Fibroblast of villous mesenchyme (primary cell): ENCODE data around the gene ZNF318. TPM values are rescaled to one million over a fixed set of nuclear protein-coding genes. Genes with fewer than 3 reads are reported as not detected.

Experiments
- DNase-seq: peaks from one replicate; pipeline ENCODE4 v3.0.0-alpha.2; 2010; ENCODE audit warnings: low read depth
- H3K4me3 ChIP-seq: 2 replicates; pipeline ENCODE4 v1.5.1; 2011; ENCODE audit warnings: low read depth, mild to moderate bottlenecking, low read length
- small RNA-seq: library from RNA; depleted of rRNA; stranded (forward); fragments of <200 nt; gene quantifications from one replicate; pipeline ENCODE3, GENCODE V24; 2012
- total RNA-seq: library from RNA; depleted of rRNA; stranded (reverse); fragments of >200 nt; gene quantifications from 2 replicates; pipeline ENCODE4 v1.2.3, GENCODE V29; 2012
- TF ChIP-seq, protein P1 (sequence below): IDR thresholded peaks from 2 replicates; pipeline ENCODE4 v1.5.1; 2012; ENCODE audit warnings: low read depth, mild to moderate bottlenecking, low read length; ENCODE audit not compliant: insufficient read depth

ZNF318 gene
- total RNA-seq, 1 donor, result 12.5 TPM

DNA sequence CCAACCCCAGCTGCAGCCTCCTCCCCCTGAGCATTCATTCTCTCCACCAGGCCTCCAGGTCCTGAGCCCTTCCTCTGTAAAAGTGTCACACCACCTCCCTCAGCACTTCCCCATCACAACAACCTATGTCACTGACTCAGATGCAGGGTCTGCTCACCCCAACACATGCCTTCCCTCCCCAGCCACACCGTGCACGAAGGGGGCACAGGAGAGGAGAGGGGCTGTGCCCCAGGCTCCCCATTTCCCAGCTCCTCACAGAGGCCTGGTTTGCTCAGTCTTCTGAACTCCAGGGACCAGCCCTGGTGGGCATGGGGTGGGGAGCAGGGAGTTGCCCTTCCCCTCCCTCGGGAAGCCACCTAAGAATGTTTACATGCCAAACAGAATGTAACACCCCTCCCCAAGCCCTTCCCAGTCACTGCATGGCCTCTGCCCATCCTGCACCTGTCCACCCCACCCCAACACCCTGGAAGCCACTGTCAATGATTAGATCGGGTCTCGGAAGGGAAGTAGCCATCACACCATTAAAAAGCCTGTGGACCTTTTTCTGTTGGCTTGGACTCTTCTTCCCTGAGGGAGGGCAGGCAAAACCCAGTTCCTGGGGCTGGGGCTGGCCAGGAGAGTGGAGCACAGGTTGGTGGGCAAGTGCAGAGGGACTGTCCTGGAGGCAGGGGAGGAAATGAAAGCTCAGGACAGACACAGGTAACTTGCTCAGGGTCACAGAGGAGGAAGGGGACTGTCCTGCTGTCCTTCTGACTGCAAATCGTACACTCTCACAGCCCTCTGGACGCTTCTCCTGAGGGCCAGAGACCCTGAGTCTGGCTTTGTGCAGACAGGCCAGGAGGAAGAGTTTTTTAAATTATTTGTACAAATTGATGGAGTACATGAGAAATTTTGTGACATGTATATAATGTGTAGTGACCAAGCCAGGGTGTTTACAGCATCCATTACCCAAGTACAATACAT is 81.4 kb downstream of the ZNF318 start:
- no peak overlapping the region for H3K4me3 ChIP-seq
- TF ChIP-seq, protein P1, sequence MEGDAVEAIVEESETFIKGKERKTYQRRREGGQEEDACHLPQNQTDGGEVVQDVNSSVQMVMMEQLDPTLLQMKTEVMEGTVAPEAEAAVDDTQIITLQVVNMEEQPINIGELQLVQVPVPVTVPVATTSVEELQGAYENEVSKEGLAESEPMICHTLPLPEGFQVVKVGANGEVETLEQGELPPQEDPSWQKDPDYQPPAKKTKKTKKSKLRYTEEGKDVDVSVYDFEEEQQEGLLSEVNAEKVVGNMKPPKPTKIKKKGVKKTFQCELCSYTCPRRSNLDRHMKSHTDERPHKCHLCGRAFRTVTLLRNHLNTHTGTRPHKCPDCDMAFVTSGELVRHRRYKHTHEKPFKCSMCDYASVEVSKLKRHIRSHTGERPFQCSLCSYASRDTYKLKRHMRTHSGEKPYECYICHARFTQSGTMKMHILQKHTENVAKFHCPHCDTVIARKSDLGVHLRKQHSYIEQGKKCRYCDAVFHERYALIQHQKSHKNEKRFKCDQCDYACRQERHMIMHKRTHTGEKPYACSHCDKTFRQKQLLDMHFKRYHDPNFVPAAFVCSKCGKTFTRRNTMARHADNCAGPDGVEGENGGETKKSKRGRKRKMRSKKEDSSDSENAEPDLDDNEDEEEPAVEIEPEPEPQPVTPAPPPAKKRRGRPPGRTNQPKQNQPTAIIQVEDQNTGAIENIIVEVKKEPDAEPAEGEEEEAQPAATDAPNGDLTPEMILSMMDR, result no peak
- DNase-seq, result no peak

DNA sequence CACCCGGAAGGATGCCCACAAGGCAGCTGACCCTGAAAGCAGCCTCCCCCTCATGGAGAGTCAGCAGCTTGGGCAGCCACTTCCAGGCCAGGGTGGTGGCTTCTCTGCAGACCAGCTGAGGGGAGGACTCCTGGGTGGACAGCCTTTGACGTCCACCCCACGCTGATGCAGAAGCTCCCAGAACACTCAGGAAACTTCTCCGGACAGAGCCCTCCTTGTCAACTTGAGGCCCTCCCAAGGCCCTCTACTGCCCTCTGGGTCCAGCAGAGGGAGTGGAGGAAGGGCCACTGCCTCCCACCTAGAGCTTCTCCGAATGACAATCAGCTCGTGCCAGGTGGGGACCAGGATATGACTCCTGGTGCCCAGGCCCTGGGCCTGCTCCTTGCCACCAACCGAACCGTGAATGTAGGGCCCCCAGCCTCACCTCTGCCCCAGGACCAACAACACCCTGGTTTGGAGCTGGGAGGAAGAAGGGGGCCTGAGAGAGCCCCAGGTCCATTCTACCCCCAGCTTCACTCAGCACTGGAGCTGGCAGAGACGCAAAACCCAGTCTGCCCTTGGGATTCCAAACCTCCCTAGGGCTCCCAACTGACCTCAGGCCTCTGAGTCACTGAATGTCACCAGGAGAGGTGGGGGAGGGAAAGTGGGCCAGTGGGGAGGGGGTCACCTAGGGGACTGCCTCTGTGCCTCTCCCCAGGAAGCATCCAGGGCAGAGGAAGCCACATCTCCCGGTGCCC is 82.3 kb downstream of the ZNF318 start:
- no peak overlapping the region for H3K4me3 ChIP-seq
- DNase-seq, result no peak
- TF ChIP-seq, protein P1, result peak; percentile 15

GRCh38 chr6:43286456-43286979 is 82.9 kb downstream of the ZNF318 start:
- TF ChIP-seq, protein P1, result no peak
- DNase-seq, result no peak
- H3K4me3 ChIP-seq, result no peak overlapping the region

Small RNA genes within 50 kb of the gene (small RNA-seq; reads per million reads assigned to genes)
- gene AL590383.1, result not detected
- gene RPL12P47, result not detected

Other genes starting within 250 kb of the ZNF318 start
- gene SRF, start 198.4 kb downstream of the ZNF318 start, total RNA-seq, result 36.4 and 43.6 TPM in 2 replicates
- 23.3 and 27.7 TPM in 2 replicates for gene CUL9, start 187.5 kb downstream of the ZNF318 start, total RNA-seq
- 21.6 and 41.9 TPM in 2 replicates for gene DNPH1, start 140.2 kb downstream of the ZNF318 start, total RNA-seq
- gene TTBK1, start 126.2 kb downstream of the ZNF318 start, total RNA-seq, result not detected in 2 replicates
- gene SLC22A7, start 71.4 kb downstream of the ZNF318 start, total RNA-seq, result not detected in 2 replicates
- not detected in 2 replicates for gene CRIP3, start 60.8 kb downstream of the ZNF318 start, total RNA-seq
- gene ABCC10, start 57.9 kb upstream of the ZNF318 start, total RNA-seq, result 31.1 and 33.8 TPM in 2 replicates
- gene DLK2, start 85.9 kb upstream of the ZNF318 start, total RNA-seq, result 0.64 and 1.7 TPM in 2 replicates
- gene TJAP1, start 107.9 kb upstream of the ZNF318 start, total RNA-seq, result 13.4 and 13.9 TPM in 2 replicates
- under 0.01 TPM in 2 replicates for gene LRRC73, start 140.7 kb upstream of the ZNF318 start, total RNA-seq
- gene YIPF3, start 147.3 kb upstream of the ZNF318 start, total RNA-seq, result 57.3 and 92.8 TPM in 2 replicates
- 28.5 and 35.8 TPM in 2 replicates for gene POLR1C, start 147.4 kb upstream of the ZNF318 start, total RNA-seq
- 28.0 and 43.2 TPM in 2 replicates for gene XPO5, start 206.4 kb upstream of the ZNF318 start, total RNA-seq
- 20.0 and 40.6 TPM in 2 replicates for gene POLH, start 206.5 kb upstream of the ZNF318 start, total RNA-seq